Measurements from ENCODE around the gene PRKCSH.

GRCh38 chr19:11446271-11446651, 10.8 kb downstream of the PRKCSH start:
- TF ChIP-seq CTCF (conservative IDR thresholded peaks at IDR 0.05; ENCODE audit: low read length) (no peak), EZH2phosphoT487 (IDR thresholded peaks at IDR 0.05; ENCODE audit: borderline replicate concordance, low read depth, low read length) (no peak)
